ENCODE measurements around the gene ALMS1. TPM values are rescaled to one million over a fixed set of nuclear protein-coding genes. Genes with fewer than 3 reads are reported as not detected.

ALMS1 gene
- total RNA-seq, 1 experiment from 2014 or later: 7.4 TPM

DNA sequence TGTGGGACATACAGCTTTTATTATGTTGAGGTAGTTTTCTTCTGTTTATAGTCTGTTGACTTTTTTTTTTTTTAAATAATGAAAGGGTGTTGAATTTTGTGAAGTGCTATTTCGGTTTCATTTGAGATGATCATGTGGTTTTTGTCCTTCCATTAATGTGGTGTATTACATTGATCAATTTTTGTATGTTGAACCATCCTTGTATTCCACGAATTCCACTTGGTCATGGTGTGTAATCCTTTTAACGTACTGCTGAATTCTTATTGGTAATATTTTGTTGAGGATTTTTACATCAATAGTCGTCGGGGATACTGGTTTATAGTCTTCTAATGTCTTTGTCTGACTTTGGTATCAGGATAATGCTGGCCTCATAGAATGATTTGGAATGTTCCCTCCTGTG is 18.8 kb downstream of the ALMS1 start:
- Histone ChIP-seq H3K4me3 (ENCODE audit: low read depth, low read length) (no peak overlapping the region), H3K36me3 (ENCODE audit: control insufficient read depth, insufficient read depth, low read length) (no peaks in the 10 kb centered on the region), H3K4me1 (no peaks in the 10 kb centered on the region), H3K27me3 (replicated peaks; ENCODE audit: control insufficient read depth, insufficient read depth, low read length) (no peaks in the 10 kb centered on the region), H3K9me3 (peaks cover 15% of the 10 kb centered on the region; the same call in 1 of the 2 replicates)
- H3K36me3 Mint-ChIP-seq (ENCODE audit: insufficient read depth, unreplicated experiment): no peaks in the 10 kb centered on the region
- H3K27ac Mint-ChIP-seq (ENCODE audit: unreplicated experiment): no peak overlapping the region
- peaks cover 46% of the 10 kb centered on the region for H3K9me3 Mint-ChIP-seq (ENCODE audit: unreplicated experiment)
- H3K4me1 Mint-ChIP-seq (ENCODE audit: low read depth, unreplicated experiment): no peaks in the 10 kb centered on the region
- ChIA-PET POLR2A (interaction anchor here (0.6 kb wide), 1 partner anchor 10 kb away, joined by 4 read pairs; no protein-coding TSS in a partner anchor), CTCF (no interaction called here)
- no TSS peak for BruUV-seq (replicated peaks)
- no peak overlapping the region for H3K4me3 Mint-ChIP-seq (ENCODE audit: unreplicated experiment)
- no peaks in the 10 kb centered on the region for H3K27me3 Mint-ChIP-seq (ENCODE audit: insufficient read depth, unreplicated experiment)
- no peak for DNase-seq
- TF ChIP-seq, protein P1, sequence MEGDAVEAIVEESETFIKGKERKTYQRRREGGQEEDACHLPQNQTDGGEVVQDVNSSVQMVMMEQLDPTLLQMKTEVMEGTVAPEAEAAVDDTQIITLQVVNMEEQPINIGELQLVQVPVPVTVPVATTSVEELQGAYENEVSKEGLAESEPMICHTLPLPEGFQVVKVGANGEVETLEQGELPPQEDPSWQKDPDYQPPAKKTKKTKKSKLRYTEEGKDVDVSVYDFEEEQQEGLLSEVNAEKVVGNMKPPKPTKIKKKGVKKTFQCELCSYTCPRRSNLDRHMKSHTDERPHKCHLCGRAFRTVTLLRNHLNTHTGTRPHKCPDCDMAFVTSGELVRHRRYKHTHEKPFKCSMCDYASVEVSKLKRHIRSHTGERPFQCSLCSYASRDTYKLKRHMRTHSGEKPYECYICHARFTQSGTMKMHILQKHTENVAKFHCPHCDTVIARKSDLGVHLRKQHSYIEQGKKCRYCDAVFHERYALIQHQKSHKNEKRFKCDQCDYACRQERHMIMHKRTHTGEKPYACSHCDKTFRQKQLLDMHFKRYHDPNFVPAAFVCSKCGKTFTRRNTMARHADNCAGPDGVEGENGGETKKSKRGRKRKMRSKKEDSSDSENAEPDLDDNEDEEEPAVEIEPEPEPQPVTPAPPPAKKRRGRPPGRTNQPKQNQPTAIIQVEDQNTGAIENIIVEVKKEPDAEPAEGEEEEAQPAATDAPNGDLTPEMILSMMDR (IDR thresholded peaks at IDR 0.05; ENCODE audit: insufficient read depth in 1 of 2, low read depth in 1 of 2, low read length in 1 of 2, severe bottlenecking in 1 of 2, unreplicated experiment in 1 of 2): no peak
- intact Hi-C loops (cut with micrococcal nuclease; ENCODE audit: unreplicated experiment): no loop called here

DNA sequence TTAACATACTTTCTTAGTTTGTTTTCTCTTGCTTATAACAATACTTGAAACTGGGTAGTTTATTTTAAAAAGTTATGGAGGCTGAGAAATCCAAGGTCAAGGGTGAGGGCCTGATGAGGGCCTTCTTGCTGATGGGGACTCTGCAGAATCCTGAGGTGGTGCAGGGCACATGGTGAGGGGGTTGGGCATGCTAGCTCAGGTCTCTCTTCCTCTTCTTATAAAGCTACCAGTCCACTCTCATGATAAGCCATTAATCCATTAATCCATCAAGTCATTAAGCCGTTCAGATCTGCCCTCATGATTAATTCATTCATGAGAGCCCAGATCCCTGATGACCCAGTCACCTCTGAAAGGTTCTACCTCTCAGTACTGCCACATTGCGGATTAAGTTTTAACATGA is 21.4 kb downstream of the ALMS1 start:
- intact Hi-C loops (cut with micrococcal nuclease; ENCODE audit: unreplicated experiment): no loop called here
- Histone ChIP-seq H3K36me3 (ENCODE audit: control insufficient read depth, insufficient read depth, low read length) (no peaks in the 10 kb centered on the region), H3K27me3 (replicated peaks; ENCODE audit: control insufficient read depth, insufficient read depth, low read length) (no peaks in the 10 kb centered on the region), H3K4me3 (ENCODE audit: low read depth, low read length) (no peak overlapping the region), H3K9me3 (peaks cover 15% of the 10 kb centered on the region; the same call in 1 of the 2 replicates), H3K4me1 (no peaks in the 10 kb centered on the region)
- Mint-ChIP-seq H3K4me1 (ENCODE audit: low read depth, unreplicated experiment) (no peaks in the 10 kb centered on the region), H3K9me3 (ENCODE audit: unreplicated experiment) (peaks cover 37% of the 10 kb centered on the region), H3K4me3 (ENCODE audit: unreplicated experiment) (no peak overlapping the region), H3K27ac (ENCODE audit: unreplicated experiment) (no peak overlapping the region), H3K36me3 (ENCODE audit: insufficient read depth, unreplicated experiment) (no peaks in the 10 kb centered on the region), H3K27me3 (ENCODE audit: insufficient read depth, unreplicated experiment) (no peaks in the 10 kb centered on the region)
- no TSS peak for BruUV-seq (replicated peaks)
- TF ChIP-seq, protein P1 (IDR thresholded peaks at IDR 0.05; ENCODE audit: insufficient read depth in 1 of 2, low read depth in 1 of 2, low read length in 1 of 2, severe bottlenecking in 1 of 2, unreplicated experiment in 1 of 2): no peak
- POLR2A ChIA-PET: no interaction called here
- CTCF ChIA-PET: no interaction called here
- no peak for DNase-seq

DNA sequence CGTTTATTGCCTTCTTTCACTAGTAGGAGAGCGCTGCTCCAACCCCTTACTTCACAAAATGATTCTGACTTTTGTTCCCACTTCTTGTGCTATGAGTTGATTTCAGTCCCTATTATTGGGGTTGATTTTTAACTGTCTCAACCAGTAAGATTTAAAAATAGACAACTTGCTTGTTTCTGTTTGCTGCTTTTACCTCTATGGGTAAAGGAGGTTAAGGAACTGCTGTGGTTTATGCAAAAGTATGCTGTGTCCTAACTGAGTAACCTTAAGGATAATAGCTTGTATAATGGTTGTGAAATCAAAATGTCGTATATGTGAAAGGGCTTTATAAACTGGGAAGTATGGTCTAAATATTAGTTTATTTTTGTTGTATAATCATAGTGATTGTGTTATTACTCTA is 22.6 kb downstream of the ALMS1 start:
- Mint-ChIP-seq H3K4me3 (ENCODE audit: unreplicated experiment) (no peak overlapping the region), H3K27me3 (ENCODE audit: insufficient read depth, unreplicated experiment) (no peaks in the 10 kb centered on the region), H3K27ac (ENCODE audit: unreplicated experiment) (no peak overlapping the region), H3K9me3 (ENCODE audit: unreplicated experiment) (peaks cover 25% of the 10 kb centered on the region), H3K4me1 (ENCODE audit: low read depth, unreplicated experiment) (no peaks in the 10 kb centered on the region), H3K36me3 (ENCODE audit: insufficient read depth, unreplicated experiment) (no peaks in the 10 kb centered on the region)
- H3K4me3 ChIP-seq (ENCODE audit: low read depth, low read length): no peak overlapping the region
- peaks cover 15% of the 10 kb centered on the region; the same call in 1 of the 2 replicates for H3K9me3 ChIP-seq
- TF ChIP-seq, protein P1 (IDR thresholded peaks at IDR 0.05; ENCODE audit: insufficient read depth in 1 of 2, low read depth in 1 of 2, low read length in 1 of 2, severe bottlenecking in 1 of 2, unreplicated experiment in 1 of 2): no peak
- POLR2A ChIA-PET: no interaction called here
- no TSS peak for BruUV-seq (replicated peaks)
- intact Hi-C loops (cut with micrococcal nuclease; ENCODE audit: unreplicated experiment): no loop called here
- no peaks in the 10 kb centered on the region for H3K27me3 ChIP-seq (replicated peaks; ENCODE audit: control insufficient read depth, insufficient read depth, low read length)
- no peaks in the 10 kb centered on the region for H3K36me3 ChIP-seq (ENCODE audit: control insufficient read depth, insufficient read depth, low read length)
- CTCF ChIA-PET: no interaction called here
- H3K4me1 ChIP-seq: no peaks in the 10 kb centered on the region
- no peak for DNase-seq

Measured in Caco-2 (cell line).